Measurements from ENCODE around the gene POLR2E. TPM values are rescaled to one million over a fixed set of nuclear protein-coding genes. Genes with fewer than 3 reads are reported as not detected.
A peak's percentile ranks its signal among the peaks of the same experiment; 100 is the strongest.

The POLR2E gene
- total RNA-seq, 1 donor from 2014 or later = 140 TPM

DNA sequence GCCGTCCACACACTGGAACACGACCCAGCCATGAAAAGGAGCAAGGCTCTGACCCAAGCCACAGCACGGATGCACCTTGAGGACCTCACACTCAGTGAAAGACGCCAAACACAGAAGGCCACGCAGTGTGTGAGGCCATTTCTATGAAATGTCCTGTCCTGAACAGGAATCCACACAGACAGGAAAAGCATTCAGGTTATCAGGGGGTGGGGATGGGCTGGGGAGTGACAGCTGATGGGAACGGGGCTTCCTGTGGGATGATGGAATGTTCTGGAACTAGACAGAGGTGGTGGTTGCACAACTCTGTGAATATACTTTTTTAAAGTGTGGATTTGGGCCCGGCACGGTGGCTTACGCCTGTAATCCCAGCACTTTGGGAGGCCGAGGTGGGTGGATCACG lies 39.3 kb upstream of the POLR2E start:
- peaks cover under 1% of the 10 kb centered on the region for H3K36me3 ChIP-seq
- H3K4me3 ChIP-seq = no peak overlapping the region
- peaks cover 61% of the 10 kb centered on the region for H3K4me1 ChIP-seq
- no peak overlapping the region for H3K27ac ChIP-seq (replicated peaks)
- intact Hi-C loops (cut with micrococcal nuclease) = no loop called here
- H3K27me3 ChIP-seq (ENCODE audit: low read depth) = no peaks in the 10 kb centered on the region
- H3K9me3 ChIP-seq (replicated peaks) = no peaks in the 10 kb centered on the region
- TF ChIP-seq, protein P1, sequence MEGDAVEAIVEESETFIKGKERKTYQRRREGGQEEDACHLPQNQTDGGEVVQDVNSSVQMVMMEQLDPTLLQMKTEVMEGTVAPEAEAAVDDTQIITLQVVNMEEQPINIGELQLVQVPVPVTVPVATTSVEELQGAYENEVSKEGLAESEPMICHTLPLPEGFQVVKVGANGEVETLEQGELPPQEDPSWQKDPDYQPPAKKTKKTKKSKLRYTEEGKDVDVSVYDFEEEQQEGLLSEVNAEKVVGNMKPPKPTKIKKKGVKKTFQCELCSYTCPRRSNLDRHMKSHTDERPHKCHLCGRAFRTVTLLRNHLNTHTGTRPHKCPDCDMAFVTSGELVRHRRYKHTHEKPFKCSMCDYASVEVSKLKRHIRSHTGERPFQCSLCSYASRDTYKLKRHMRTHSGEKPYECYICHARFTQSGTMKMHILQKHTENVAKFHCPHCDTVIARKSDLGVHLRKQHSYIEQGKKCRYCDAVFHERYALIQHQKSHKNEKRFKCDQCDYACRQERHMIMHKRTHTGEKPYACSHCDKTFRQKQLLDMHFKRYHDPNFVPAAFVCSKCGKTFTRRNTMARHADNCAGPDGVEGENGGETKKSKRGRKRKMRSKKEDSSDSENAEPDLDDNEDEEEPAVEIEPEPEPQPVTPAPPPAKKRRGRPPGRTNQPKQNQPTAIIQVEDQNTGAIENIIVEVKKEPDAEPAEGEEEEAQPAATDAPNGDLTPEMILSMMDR (IDR thresholded peaks at IDR 0.05; ENCODE audit: borderline replicate concordance) = no peak
- DNase-seq = no peak

DNA sequence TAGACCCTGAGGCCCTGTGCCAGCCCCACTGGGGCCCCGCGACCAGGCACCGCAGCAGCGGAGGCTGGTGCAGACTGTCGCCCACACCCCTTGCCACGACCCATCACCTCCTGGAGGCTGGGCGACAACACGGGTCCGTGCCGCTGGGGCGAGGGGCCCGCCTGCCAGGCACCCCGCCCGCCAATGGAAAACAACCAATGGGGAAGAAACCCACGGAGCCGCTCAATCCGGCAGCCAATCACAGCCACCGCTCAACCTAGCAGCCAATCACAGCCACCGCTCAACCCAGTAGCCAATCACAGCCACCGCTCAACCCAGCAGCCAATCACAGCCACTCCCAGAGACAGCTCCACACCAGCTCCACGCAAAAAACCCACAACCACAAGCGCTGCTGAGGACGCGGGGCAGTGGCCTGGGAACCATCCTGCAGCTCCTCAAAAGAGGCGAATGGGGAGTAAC lies 38.3 kb upstream of the POLR2E start:
- Histone ChIP-seq H3K27ac (replicated peaks) (peak overlapping the region; percentile 93), H3K4me1 (peaks cover 63% of the 10 kb centered on the region), H3K36me3 (peaks cover 3% of the 10 kb centered on the region), H3K27me3 (ENCODE audit: low read depth) (no peaks in the 10 kb centered on the region), H3K9me3 (replicated peaks) (no peaks in the 10 kb centered on the region), H3K4me3 (peak overlapping the region; percentile 79)
- TF ChIP-seq, protein P1 (IDR thresholded peaks at IDR 0.05; ENCODE audit: borderline replicate concordance) = no peak
- intact Hi-C loops (cut with micrococcal nuclease) = no loop called here
- no peak for DNase-seq

DNA sequence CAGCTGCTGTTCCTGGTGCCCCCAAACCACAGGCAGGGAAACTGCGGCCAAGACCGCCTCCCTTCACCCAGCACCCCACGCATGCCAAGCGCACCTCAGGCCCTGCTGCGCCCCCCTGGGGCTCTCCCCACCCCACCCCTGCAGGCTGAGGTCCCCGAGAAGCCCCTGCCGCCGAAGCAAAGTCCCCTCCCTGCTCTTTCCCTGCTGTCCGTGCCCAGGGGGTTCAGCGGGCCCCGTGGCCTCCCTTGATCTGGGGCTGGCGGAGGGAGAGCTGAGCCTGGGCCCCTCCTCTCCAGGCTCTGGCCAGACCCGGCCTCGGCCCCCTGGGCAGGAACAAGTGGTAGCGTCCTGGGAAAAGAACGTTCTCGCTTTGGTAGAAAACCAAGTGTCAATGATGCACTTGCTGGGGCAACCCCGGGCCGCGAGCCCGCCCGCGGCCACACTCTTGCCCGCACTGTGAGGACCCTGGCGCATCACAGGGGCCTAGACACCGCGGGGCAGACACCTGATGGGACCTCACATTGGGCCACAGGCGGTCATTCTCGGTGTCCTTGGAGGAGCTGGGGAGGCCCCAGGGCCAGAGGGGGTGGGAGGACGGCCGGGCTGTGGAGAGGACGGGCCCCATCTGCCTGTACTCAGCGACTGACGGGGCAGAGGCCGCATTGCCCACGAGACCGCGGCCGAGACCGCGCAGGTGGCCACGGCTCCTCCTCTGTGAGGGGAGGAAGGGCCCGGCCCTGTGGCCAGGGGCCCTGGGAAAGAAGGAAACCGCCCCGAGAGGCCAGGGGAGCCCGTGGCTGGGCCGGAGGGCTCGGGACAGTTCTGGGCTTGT lies 37.6 kb upstream of the POLR2E start:
- peaks cover 63% of the 10 kb centered on the region for H3K4me1 ChIP-seq
- H3K27ac ChIP-seq (replicated peaks) = peak overlapping the region; percentile 93
- no peaks in the 10 kb centered on the region for H3K27me3 ChIP-seq (ENCODE audit: low read depth)
- H3K36me3 ChIP-seq = peaks cover 7% of the 10 kb centered on the region
- TF ChIP-seq, protein P1 (IDR thresholded peaks at IDR 0.05; ENCODE audit: borderline replicate concordance) = no peak
- H3K9me3 ChIP-seq (replicated peaks) = no peaks in the 10 kb centered on the region
- DNase-seq = no peak
- H3K4me3 ChIP-seq = peak overlapping the region; percentile 79
- intact Hi-C loops (cut with micrococcal nuclease) = no loop called here

DNA sequence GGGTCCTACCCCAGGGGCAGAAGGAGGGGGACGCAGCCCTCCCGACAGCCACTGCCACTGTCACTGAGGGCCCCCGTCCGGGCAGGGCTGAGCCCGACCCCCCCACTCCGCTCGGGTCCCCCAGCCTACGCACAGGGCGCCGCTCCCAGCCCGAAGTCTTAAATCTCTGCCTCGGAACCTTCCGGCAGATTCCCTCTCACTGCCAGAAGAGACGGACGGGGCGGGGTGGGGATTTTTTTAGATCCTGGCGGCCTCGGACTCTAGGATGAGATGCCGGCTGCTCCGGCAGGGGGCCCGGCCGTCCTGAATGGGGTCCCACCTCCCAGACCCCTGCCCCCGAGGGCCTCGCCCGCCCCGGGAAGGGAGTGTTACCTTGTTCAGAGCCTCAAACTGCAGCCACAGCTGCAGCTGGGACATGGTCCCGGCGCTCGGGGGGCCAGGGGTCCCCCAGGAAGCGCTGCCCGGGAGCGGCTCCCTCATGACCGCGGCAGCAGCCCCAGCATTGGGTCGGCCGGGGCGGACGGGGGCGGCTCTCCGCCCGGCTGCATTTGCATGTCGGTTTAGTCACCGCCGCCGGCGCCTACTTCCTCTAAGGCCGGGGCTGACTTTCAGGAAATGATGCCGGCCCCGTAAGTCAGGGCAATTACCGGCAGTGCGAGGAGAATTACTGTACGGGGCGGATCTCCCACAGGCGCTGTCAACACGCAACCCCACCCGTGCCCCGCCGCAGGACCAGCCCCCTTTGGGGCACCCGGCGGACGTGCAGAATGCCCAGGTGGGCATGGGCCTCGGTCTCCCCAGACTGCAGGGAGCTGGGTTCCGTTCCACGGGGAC lies 36.8 kb upstream of the POLR2E start:
- Histone ChIP-seq H3K4me1 (peaks cover 63% of the 10 kb centered on the region), H3K27me3 (ENCODE audit: low read depth) (no peaks in the 10 kb centered on the region), H3K27ac (replicated peaks) (peak overlapping the region; percentile 93), H3K4me3 (peak overlapping the region; percentile 79), H3K36me3 (peaks cover 15% of the 10 kb centered on the region), H3K9me3 (replicated peaks) (no peaks in the 10 kb centered on the region)
- intact Hi-C loops (cut with micrococcal nuclease) = no loop called here
- peak; percentile 86 for DNase-seq
- TF ChIP-seq, protein P1 (IDR thresholded peaks at IDR 0.05; ENCODE audit: borderline replicate concordance) = peak; percentile 36

DNA sequence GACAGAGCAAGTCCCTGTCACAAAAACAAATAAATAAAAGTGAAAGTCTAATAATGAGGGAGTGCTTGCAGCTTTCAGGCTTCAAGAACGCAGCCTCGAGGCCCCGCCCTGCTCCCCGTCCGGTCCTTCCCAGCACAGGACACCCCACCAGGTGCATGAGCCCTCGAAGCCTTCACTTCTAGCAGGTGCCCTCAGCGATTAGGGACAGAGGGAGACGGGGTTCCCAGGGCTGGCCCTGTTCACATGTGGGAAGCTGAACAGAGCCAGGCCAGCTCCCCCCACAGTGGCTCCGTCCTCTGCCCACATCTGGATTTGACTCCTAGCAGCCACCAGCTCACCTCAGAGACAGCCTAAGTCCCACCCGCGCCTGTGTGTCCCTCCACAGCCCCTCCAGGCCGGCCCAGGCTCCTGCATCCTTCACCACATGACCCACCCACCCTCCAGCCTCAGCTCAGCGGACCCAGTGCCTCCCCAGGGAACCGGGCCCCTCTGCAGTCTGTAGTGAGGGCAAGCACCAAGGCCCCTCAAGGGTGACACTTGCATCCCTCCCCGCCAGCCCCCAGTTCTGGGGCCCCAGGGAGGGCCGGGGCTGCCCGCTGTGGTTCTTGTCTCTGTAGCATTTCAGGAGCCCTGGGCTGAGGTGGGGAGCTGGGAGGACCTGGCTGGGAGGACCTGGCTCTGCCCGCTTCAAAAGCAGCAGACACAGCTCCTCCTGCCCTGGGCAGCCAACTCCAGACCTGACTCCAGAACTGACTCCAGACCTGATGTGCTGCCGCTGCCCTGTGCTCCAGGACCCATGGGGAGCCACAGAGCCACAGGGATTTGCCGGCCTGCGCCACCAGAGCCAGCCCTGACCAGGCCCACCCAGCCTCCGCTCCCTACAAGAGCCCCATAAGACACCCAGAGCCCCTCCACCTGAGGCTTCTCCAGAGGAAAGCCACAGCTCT lies 35.9 kb upstream of the POLR2E start:
- no peak for DNase-seq
- Histone ChIP-seq H3K36me3 (peaks cover 24% of the 10 kb centered on the region), H3K4me1 (peaks cover 55% of the 10 kb centered on the region)

More for the DNA sequence above, 35.9 kb upstream of the POLR2E start:
- Histone ChIP-seq H3K27me3 (ENCODE audit: low read depth) (no peaks in the 10 kb centered on the region), H3K27ac (replicated peaks) (peak overlapping the region; percentile 93), H3K9me3 (replicated peaks) (no peaks in the 10 kb centered on the region), H3K4me3 (peak overlapping the region; percentile 79)
- TF ChIP-seq, protein P1 (IDR thresholded peaks at IDR 0.05; ENCODE audit: borderline replicate concordance) = no peak
- intact Hi-C loops (cut with micrococcal nuclease) = no loop called here

Measured in left ventricle myocardium inferior (tissue), 1 donor.